C4-2B (cell line): Measurements from ENCODE around the gene BTK.

Experiments
- CTCF ChIP-seq: fragments of 450-650 bp; conservative IDR thresholded peaks from 2 replicates; pipeline ENCODE4 v1.5.1; 2017; ENCODE audit warnings: mild to moderate bottlenecking
- ZFX ChIP-seq: fragments of 450-650 bp; IDR thresholded peaks from 2 replicates; pipeline ENCODE4 v1.6.1; 2017

- no peak for TF ChIP-seq CTCF
- no peak for TF ChIP-seq ZFX
These were observed 22.5 kb upstream of the BTK start for GRCh38 chrX:101408532-101408841.
